Activated T-helper 1 cell treated with Interleukin-2 at 50 U/mL for 16 hours (primary cell): ENCODE measurements around the gene C5orf63.
"Not testable (repeated sequence)": the region's sequence is repeated elsewhere in the genome, so short reads cannot be mapped to it uniquely, and the experiment has no call there.

Experiments used
- DNase-seq: peaks from one replicate; pipeline ENCODE4 v3.0.0-alpha.2; 2020; ENCODE audit warnings: low read depth

C5orf63 gene

GRCh38 chr5:127007522-127007921, 65.8 kb downstream of the C5orf63 start:
- no peak for DNase-seq

- DNase-seq: no peak
These were observed 66.6 kb downstream of the C5orf63 start for GRCh38 chr5:127006744-127007143.

- DNase-seq: not testable (repeated sequence)
These were observed 68.0 kb downstream of the C5orf63 start for GRCh38 chr5:127005282-127005681.

- DNase-seq: no peak
These were observed 68.6 kb downstream of the C5orf63 start for GRCh38 chr5:127004721-127005120.

GRCh38 chr5:127003798-127004495, 69.4 kb downstream of the C5orf63 start:
- no peak for DNase-seq

- no peak for DNase-seq
These were observed 70.9 kb downstream of the C5orf63 start for GRCh38 chr5:127002390-127002789.

GRCh38 chr5:127001621-127002296, 71.5 kb downstream of the C5orf63 start:
- DNase-seq: no peak
